RPMI8226 (cell line): Measurements from ENCODE around the gene FOXK2.

Source experiments
- DNase-seq: peaks from one replicate; pipeline ENCODE4 v3.0.0-alpha.2; 2015

The FOXK2 gene

DNA sequence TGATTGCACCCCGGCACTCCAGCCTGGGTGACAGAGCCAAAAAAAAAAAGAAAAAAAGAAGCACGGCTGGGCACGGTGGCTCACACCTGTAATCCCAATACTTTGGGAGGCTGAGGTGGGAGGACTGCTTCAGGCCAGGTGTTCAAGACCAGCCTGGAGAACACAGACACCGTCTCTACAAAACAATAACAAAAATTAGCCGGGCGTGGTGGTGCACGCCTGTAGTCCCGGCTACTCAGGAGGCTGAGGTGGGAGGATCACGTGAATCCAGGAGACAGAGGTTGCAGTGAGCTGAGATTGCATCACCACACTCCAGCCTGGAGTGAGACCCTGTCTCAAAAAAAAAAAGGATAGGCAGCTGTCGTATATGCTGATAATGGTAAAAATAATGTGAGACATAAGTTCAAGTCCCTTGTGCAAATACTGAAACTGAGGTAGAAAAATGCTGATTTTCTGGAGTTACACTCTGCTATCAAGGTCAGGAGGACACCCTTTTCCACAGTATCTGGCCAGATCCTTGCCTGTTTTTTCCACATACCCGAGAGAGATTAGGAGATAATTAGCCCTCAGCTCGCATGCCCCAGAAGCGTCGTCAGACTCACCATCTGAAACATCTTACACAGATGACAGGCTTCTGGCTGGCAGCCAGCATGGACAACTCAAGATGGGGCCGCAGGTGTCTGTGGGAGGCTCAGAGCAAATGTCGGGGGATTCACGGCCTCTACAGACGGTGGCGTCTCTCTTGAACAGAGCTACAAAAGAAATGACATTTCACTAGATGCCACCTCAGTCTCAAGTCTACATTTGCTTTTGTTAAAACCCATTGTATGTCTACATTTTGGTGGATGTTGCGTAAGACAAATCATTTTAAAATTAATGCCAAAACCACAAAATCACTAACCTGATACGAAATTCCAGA, 91.9 kb downstream of the FOXK2 start:
- DNase-seq = no peak

DNA sequence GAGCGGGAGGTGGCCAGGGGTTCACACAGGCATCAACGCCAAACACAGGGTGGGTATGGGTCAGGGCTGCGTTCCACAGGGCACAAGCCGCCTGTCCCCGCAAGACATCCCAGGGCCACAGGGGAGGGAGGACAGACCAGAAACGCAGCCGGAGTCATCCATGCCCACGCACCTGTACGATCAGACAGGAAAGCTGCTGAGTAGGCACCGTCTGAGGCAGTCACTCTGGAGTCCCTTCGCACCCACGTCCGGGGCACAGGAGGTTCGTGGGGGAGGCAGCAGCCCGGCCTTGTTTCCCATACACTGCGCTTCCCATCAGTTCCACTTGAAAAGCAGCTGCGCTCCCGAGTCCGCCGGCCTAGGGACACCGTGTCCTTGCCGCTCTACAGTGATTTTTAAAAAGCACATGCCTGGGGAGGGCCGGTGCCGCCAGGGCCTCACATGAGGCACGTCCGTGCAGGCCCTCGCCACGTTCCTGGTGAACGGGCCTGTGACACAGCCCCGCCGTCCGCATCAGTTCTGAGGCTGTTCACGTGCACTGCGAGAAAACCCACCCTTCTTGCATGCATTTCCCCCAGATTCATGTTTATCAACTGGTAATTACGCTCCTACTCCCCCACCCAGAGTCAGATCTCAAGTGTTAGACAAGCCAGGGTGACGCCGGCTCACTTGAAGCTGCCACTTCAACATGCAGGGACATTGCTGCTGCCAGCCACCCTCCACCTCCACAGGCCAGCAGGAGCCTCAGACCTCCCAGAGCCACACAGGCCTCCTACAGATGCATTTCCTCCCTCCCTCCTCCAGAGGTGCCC, 94.0 kb downstream of the FOXK2 start:
- DNase-seq = no peak

DNA sequence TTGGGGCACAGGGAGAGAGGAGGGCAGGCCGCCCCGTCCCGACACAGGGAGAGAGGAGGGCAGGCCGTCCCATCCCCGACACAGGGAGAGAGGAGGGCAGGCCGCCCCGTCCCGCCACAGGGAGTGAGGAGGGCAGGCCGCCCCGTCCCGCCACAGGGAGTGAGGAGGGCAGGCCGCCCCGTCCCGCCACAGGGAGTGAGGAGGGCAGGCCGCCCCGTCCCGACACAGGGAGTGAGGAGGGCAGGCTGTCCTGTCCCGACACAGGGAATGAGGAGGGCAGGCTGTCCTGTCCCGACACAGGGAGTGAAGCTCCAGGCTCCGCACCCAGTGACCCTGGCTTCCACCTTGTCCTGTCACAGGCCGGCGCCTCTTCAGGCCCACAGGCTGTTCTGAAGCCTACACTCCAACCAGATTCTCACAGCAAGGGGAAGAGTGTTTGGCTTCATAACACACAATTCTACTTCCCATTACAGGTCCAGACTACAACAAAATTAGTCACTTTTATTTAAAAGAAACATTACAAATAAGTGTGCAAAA, 94.6 kb downstream of the FOXK2 start:
- no peak for DNase-seq

DNA sequence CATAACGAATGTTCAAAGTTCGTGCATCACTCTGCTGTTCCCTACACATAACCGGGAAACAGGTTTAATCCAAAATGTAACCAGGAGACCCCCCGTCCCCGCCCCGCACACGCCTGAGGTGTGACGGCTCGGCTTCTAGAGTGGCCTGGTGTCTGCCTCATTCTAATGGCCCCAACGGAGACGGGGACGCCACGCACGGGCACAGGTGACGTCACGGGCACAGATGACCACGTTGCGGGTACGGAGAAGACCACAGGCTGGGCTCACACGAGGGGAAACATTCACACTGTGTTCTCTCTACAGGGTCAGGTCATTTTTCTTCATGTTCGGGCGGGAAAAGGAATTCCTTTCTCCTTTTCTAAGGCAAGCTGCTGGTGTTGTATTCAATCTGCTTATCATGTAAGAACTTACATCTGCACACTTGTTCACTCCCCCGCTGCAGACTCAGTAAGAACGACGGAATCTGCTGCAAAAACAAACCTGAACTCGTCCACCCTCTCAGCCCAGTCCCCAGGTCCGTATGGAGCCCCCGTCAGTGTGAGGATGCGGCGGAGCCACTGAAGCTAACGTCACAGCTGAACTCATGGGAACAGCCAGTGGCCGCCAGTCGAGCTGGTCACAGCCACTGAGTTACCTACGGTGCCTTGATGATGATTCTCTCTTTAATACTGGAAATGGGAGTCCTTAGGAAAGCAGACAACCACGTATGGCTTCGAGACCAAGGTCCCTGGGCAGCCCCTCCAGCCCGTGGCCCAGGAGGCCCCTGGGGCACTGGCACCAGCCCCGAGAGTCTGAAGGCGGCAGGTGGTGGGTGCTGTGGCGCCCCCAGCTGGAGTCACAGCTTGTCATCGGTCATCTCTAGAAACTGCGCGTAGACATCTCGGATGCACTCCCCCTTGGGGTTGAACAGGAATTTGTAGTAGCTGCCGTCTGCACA, 95.8 kb downstream of the FOXK2 start:
- DNase-seq = no peak

DNA sequence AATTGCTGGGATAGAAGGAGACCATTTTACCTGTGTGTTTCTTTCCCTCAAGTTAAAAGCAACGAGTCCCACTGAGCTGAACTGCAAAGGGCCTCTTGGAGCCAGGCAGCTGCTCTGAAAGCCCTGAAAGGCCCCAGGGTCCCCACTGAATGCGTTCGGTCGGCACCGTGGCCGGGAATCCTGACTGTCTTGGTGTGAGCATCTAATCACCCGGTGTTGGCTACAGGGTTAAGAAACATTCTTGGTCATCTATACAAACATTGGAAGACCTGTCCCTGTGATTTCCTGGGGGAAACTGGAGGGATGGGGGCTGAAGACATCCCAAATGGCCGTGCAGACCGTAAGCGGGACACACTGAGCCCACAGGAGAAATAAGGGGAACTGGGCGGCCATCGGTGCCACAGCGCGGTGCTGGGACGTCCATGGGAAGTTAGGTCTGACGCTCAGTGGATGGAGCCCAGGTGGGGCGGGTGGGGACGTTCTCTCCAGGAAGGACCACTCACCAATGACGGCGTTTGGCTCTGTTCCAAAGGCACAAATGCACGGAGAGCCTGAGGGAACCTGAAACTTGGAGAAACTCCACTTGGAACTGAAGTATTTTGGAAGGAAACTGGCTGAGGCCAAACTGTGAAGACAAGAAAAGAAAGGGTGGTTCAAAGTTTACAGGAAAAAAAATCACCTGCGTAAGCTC, 96.6 kb downstream of the FOXK2 start:
- no peak for DNase-seq

DNA sequence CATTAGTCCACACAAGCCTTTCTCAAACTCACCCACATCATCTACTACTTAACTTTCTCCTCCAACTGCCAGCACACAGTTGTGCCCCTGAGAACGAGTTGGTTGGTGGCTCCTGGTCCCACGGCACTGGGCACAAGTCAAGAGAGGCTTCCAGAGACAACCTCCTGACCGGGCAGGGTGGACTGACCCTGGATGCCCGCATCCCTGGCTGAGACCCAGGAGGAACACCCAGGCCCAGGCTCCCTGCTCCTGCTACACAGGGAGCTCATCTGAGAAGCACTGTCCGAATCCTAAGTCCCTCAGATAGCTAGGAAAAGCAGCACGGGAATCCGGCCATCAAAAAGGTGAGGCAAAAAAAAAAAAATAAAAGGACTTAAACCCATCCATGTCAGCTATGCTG, 99.7 kb downstream of the FOXK2 start:
- DNase-seq = no peak

DNA sequence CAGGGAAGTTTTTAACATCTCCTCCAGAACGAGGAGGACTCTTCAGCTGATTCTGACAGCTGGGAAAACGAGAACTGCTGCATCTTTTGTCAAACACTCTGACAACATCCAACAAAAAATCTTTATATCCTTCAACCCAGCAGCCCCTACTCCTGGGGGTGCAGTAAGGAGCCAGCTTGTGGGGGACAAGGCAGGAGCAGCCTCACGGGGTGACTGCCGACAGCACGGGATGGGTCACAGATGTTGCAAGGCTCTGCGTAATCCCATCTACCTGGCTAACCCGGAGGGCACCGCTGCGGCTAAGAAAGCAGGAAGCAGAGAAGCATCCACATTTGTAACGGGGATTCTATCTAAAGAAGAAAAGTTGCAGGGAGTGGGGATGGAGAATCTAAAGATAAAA, 100.1 kb downstream of the FOXK2 start:
- DNase-seq = no peak

DNA sequence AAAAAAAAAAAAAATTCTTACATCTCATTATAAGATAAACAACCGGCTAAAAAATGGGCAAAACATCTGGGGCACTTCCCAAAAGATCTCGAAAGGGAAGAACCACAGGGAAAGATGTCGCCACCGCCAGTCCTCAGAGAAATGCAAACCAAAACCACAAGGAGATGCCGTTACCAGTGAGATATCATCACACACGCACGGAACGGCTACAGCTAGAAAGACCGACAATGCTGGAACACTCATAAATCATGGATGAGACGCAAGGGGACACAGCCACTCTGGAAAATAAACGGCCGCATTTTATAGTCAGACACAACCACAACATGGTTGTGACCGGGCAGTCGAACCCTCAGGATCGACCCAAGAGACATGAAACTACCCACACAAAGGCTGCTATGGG, 104.2 kb downstream of the FOXK2 start:
- DNase-seq = no peak

DNA sequence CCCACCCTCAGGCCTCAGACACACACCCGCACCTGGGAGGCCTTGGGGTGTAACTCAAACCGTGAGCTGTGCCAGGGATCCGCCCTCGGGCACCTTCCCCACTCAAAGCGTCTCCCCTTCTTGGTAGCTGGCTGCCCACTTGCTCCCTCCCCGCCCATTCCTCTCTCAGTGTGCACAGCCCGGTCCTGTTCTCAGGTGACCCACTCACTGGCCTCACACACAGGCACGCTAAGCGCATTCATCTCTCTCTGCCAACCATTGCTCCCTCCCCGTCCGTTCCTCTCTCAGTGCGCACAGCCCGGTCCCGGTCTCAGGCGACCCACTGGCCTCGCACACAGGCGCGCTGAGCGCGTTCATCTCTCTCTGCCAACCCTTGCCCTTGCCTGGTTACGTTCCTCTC, 107.9 kb downstream of the FOXK2 start:
- DNase-seq = no peak

DNA sequence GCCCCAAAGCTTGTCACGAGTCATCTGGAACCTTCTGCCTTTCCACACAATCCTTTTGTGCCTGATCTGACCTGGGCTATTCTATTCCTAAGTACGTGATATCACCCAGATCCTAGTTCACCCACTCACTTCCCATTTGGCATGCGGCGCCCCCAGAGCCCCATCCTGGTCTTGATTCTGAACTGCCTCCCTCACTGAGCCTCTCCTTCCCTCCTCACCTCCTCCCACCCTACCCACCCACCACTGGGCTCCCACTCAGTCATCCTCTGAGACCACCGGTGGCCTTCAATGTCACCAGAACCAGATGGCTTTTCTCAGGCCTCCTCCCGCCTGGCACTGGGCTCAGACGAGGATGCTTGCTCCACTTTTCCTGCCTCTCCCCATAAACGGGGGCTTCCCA, 110.2 kb downstream of the FOXK2 start:
- no peak for DNase-seq

DNA sequence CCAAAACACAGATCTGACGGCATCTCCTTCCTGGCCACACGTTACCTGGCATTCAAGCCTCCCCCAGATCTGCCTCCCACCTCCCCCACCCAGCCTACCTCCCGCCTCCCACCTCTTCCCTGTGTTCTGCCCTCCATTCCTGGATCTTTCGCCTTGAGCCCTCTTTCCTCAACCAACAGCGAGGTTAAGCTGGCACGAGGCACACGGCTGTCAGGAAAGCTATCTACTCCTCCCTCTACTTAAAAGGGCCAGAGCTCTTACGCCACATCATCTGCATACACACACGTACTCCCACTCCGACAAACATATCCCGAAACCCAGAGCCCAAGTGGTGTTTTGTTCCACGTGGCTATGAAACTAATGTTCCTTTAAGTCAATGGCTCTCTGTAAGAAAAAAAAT, 110.7 kb downstream of the FOXK2 start:
- no peak for DNase-seq

DNA sequence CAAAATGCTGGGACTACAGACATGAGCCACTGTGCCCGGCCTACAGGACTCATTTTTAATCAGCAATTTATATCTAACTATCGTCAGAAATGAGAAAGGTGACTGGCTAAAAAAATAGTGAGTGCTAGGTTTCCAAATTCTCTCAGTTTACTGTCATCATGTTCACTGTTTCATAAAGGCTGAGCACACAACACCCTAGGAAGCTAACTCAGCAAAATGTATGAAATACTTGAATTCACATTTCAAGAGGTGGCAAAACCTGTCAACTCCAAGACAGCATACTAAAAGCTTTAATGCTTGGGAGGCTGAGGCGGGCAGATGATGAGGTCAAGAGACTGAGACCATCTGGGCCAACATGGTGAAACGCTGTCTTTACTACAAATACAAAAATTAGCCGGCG, 112.0 kb downstream of the FOXK2 start:
- no peak for DNase-seq

DNA sequence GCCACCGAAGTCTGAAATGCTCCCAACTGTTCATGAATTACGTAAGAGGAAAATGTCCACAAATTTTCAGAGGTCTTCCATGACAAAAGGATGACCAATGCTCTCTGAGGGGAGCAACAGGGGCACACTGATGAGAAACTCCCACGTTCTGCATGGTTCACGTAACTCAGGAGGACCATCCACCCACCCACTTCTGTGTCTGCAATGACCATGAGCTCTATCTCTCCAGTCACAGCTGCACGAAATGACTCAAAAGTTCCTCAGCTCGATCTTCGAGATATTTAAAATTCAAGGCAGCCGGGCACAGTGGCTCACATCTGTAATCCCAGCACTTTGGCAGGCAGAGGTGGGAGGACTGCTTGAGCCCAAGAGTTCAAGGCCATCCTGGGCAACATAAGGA, 112.9 kb downstream of the FOXK2 start:
- no peak for DNase-seq

DNA sequence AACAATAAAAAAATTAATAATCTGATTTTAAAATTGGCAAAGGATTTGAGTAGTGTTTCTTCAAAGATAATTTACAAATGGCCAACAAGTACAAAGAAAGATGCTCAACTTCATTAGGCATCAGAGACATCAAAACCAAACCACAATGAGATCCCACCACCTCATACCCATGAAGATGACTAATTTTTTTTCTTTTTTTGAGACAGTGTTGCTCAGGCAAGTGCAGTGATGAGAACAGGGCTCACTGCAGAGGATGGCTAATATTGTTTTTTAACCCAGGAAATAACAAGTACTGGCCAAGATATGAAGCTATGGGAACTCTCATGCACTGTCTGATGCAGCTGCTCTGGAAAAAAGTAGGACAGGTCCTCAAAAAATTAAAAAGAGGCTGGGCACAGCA, 113.8 kb downstream of the FOXK2 start:
- no peak for DNase-seq

DNA sequence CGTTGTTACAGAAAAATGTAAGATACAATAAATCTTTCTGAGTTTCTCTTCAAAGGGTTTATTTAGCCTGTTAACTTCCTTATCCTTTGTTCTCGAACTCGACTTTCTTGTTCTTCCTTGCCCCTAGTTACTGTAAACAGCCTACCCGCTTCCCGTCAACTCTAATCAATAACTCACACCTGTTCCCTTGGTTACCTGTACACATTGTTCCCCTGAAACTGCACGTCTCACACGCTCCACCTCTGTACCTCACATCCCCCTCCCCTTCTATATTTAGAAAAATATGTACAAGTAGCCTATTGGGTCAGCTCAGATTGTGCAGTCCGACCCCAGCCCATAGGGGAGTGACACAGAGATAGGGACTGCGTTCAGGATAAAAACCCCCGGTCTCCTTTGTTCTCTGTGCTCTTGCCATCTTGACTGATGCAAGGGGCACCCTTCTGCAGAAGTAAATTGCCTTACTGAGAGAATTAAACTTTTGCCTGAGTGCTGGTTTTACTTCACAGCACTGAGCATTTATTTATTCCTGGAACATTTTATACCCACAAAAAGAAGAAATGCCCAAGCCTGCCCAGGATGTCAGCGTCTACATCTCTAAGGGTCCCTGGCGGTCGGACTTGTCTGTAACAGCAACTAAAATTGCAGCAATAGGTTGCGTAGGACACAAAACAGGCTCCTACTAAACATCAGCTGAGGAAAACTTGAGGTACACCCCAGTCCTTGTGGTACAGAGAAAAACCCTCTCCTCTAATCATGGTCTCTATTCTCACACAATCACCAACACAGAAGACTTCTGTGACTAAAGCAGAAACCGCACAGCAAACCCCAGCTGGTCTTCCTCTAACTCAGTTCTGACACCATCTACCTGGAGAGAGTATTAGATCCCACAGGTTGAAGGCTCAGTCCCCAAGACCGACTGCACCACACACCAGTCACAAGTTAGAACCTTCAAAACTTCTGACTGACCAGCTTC, 117.4 kb downstream of the FOXK2 start:
- DNase-seq = no peak

DNA sequence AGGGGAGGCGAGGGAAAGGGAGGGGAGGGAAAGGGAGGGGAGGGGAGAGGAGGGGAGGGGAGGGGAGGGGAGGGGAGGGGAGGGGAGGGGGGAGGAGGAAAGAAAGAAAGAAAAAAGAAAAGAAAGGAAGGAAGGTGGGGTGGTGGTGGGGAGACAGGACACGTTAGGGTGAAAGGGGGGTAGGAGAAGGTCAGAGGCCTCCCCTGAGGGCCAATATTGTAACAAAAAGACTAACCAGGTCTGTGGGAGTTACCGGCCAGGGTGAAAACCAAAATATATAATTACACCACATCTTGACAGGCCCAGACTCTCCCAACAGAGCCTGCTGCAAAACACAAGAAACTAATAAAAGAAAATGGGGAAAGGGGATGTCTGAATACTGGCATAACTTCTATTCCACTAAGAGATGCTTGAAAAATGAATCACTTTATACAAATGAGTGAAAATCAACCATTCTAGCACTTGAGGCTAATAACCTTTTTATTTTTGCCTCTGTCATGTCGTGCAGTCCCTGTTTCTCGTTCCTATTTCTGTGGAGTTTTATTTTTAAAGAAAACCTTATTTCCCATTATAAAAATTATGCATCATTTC, 118.7 kb downstream of the FOXK2 start:
- DNase-seq = no peak

DNA sequence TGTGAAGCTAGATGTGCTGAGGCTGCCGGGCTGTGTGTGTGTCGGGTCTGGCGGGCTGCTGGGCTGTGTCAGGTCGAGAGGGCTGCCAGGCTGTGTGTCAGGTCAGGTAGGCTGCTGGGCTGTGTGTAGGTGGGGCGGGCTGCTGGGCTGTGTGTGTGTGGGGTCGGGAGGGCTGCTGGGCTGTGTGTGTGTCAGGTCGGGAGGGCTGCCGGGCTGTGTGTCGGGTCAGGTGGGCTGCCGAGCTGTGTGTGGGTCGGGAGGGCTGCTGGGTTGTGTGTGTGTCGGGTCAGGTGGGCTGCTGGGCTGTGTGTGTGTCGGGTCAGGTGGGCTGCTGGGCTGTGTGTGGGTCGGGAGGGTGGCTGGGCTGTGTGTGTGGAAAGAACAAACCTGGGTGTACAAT, 120.1 kb downstream of the FOXK2 start:
- DNase-seq = no peak

DNA sequence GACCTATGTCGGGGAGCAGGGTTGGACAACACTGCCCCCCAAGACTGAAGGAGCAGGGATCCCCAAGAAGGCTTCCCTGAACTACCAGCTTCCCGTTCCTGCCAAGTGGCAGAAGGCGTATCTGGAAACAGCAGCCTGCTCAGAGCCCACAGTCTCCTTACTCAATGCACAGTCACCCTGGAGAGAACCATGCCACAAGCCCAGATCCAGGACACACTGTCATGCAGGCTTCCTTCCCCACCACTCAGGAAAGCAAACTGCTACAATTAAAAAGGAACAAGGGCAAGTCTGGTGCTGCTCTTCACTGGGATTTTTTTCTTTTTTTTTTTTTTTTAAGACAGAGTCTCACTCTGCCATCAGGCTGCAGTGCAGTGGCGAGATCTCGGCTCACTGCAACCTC, 120.5 kb downstream of the FOXK2 start:
- no peak for DNase-seq

DNA sequence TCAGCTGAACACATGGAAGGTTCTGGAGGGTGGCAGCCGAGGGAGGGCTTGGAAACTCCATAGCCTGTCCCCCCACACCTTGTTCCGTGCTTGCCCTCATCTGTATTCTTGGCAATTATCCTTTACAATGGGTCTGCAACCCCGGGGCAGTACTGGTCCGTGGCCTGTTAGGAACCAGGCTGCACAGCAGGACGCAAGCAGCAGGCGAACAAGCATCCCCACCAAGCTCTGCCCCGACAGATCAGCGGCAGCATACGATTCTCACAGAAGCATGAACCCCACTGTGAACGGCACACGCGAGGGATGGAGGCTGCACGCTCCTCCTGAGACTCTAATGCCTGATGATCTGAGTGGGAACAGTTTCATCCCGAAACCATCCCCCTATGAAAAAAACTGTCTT, 122.5 kb downstream of the FOXK2 start:
- DNase-seq = no peak

DNA sequence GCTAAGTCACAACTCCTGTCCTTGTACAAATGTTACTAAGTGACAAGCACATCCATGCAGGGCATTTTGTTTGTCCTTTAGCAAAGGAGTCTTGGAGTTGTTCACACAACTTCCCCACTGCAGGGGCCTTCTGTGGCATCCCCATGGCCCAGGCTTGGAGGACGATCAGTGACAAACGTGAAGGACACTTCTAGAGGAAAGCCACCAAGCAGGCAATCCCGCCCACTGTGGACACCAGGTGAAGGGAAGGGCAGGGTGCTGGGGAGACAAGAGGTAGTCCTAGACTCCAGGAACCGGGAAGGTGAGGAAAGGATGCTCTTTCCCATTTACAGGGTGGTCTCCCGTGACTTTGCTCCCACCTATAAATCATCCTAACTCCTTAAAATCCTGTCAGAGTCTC, 124.6 kb downstream of the FOXK2 start:
- no peak for DNase-seq

DNA sequence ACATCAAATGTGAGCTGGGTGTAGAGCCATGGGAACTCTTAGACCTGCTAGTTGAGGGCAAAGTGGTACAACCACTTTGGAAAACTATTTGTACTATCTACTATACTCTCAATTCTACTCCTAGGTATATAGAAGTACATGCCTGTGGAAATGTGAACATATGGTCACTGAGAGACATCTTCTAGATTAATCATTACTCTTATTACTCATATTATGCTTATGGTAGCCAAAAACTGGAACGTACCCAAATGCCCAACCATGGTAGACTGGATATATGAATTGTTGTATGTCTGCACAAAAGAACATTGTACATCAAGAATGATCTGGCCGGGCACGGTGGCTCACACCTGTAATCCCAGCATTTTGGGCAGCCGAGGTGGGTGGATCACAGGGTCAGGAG, 126.0 kb downstream of the FOXK2 start:
- no peak for DNase-seq
